Measurements from ENCODE around the gene MNX1.

Gene MNX1

GRCh38 chr7:157032128-157032527 is 21.7 kb upstream of the MNX1 start:
- DNase-seq (ENCODE audit: low spot score), result no peak
- no peak for TF ChIP-seq CTCF (IDR thresholded peaks at IDR 0.05; ENCODE audit: extremely low read depth, missing control alignments)

GRCh38 chr7:157028199-157028903 is 17.9 kb upstream of the MNX1 start:
- no peak for TF ChIP-seq CTCF (IDR thresholded peaks at IDR 0.05; ENCODE audit: extremely low read depth, missing control alignments)
- DNase-seq (ENCODE audit: low spot score), result no peak

DNA sequence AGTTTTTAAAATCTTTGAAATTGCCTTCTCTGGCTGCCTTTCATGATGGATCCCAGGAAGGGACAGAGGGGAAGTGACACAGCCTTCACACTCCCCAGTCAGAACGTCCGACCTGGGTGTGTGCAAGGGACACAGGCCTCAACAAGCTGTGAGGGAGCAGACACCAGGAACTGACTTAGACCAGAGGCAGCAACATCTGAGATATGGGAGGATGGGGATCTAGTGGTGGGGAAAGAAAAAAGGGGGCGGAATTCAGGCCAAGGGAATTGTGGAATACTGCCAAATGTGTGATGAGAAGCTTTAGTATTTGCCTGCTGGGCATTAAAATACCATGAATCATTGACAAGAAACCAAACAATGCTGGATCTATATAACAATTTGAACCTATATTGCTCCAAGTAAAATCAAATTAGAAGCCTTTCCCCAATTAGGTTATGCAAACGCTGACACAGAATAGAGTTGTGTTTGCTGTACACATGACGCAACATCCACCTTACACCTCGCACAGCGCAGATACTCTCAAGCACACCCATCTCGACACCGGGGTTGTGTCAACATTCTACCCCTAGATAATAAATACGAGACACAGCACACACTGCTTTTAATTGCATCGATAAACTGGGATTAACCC is 17.2 kb upstream of the MNX1 start:
- no peak for DNase-seq (ENCODE audit: low spot score)
- TF ChIP-seq CTCF (IDR thresholded peaks at IDR 0.05; ENCODE audit: extremely low read depth, missing control alignments), result no peak

DNA sequence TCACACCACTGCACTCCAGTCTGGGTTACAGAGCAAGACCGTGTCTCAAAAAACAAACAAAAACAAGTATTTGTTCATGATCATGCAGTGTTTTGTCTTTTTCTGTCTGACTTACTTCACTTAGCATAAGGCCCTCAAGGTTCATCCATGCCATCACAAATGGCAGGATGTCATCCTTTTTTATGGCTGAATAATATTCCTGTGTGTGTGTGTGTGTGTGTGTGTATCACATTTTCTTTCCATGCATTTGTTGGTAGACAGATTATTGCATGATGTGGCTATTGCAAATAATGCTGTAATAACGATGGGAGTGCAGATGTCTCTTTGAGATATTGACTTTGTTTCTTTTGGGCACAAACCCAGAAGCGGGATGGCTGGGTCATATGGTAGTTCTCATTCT is 14.3 kb upstream of the MNX1 start:
- no peak for DNase-seq (ENCODE audit: low spot score)
- no peak for TF ChIP-seq CTCF (IDR thresholded peaks at IDR 0.05; ENCODE audit: extremely low read depth, missing control alignments)

GRCh38 chr7:157023589-157023905 is 13.1 kb upstream of the MNX1 start:
- no peak for DNase-seq (ENCODE audit: low spot score)

DNA sequence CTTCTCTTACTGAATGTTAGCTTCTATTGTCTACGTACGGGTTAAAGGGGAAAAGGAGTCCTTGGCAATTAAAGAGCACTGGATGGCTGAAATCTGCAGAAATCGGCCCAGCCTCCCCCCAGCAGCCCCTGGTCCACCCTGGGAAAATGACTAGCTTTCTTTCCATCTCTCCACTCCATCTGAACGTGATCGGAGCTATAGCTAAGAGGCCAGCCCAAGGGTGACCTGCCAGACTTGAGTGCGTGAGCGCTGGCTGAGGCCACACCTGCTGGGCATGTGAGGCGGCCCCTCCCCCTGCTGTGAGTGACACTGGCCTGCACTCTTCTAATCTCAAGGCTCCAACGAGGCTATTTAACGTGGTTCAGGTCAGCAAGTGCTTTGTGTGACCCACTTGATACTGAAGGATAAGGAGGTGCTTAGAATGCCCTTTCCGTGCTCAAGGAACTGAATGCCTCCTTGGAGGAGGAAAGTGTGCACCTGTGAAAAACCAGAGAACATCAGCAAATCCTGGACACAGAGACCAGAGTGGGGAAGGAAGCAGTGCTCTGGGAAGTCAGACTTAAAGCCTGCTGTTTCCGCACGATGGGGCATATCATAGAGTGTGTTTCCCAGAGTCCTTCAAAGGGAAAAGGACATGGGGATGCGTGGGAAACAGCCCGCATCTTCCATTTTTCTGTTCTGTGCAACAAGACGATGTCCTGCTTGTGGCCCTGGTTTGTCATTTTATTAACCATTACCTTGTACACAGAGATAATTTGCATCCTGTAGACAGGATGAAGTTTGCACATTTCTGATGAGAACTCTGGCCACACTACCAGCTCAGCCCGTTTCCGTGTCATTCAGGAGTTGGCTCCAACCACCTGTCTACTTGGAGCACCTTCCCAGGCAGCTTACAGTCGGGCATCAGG is 12.5 kb upstream of the MNX1 start:
- TF ChIP-seq CTCF (IDR thresholded peaks at IDR 0.05; ENCODE audit: extremely low read depth, missing control alignments), result no peak
- no peak for DNase-seq (ENCODE audit: low spot score)

More at GRCh38 chr7:157023589-157023905, 13.1 kb upstream of the MNX1 start:
- no peak for TF ChIP-seq CTCF (IDR thresholded peaks at IDR 0.05; ENCODE audit: extremely low read depth, missing control alignments)

All from GM20000 (cell line).